HG03025 (cell line): ENCODE data around the gene ACOD1.
"Not testable (repeated sequence)": the region's sequence is repeated elsewhere in the genome, so short reads cannot be mapped to it uniquely, and the experiment has no call there.

Experiments used
- ATAC-seq: cut with Tn5 transposase; IDR thresholded peaks from one replicate; pipeline ENCODE4 v1.9.1; 2021; ENCODE audit warnings: mild to moderate bottlenecking, moderate library complexity; ENCODE audit not compliant: unreplicated experiment, low FRiP score

ACOD1 gene

GRCh38 chr13:76950101-76950500 lies 1.8 kb downstream of the ACOD1 start:
- no peak for ATAC-seq

GRCh38 chr13:76953968-76954367 lies 5.7 kb downstream of the ACOD1 start:
- ATAC-seq: no peak

DNA sequence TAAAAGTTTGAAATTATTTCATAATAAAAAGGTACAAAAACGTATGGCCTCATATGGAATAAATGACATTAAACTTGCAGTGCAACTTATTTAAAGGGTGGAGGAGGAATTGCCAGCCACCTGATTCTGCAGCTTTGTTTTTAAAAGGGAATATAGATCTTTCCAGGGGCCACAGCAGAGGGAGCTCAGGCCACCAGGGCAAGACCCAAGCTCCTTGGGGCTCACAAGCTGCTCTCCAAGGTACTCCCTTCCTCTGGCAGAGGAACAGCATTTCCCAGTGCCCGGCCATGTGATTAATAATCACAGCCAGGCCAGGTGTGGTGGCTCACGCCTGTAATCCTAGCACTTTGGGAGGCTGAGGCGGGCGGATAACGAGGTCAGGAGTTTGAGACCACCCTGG lies 6.2 kb downstream of the ACOD1 start:
- ATAC-seq: no peak

DNA sequence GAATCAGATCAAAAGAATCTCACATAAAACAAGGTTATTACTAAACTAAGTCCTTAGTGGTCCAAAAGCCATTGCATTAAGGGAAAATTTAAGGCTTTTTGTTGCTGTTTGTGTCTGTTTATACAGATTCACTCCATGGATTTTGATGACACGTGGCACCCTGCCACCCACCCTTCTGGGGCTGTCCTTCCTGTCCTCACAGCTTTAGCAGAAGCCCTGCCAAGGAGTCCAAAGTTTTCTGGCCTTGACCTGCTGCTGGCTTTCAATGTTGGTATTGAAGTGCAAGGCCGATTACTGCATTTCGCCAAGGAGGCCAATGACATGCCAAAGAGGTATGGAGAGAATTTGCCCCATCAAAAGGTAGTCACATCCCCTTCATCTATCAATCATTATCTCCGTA lies 6.9 kb downstream of the ACOD1 start:
- no peak for ATAC-seq

DNA sequence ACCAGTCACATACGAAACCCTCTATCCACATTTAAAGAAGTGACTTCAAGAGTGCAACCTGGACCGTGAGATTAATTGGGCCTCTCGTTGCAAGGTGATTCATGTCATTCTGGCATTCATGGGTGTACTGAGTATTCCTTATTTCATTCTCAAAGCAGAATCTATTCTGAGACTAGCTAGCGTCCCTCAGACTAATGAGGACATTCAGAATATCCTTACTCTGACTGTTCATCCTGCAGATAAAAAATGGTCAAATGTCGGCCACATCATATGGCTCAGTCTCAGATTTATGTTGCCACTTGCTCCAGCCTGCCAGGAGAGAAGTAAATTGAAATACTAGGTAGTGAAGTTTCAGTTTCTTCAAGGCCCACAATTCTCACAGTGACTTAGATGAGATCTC lies 7.3 kb downstream of the ACOD1 start:
- no peak for ATAC-seq

DNA sequence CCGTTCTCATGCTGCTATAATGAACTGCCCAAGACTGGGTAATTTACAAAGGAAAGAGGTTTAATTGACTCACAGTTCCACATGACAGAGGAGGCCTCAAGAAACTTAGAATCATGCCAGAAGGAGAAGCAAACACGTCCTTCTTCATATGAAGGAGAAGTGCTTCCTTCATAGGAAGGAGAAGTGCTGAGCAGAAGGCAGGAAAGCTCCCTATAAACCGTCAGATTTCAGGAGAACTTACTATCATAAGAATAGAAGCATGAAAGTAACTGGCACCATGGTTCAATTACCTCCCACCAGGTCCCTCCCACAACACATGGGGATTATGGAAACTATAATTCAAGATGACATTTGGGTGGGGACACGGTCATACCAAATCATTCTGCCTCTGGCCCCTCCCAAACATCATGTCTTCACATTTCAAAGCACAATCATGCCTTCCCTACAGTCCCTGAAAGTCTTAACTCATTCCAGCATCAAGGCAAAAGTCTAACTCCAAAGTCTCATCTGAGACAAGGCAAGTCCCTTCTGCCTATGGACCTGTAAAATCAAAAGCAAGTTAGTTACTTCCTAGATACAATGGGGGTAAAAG lies 10.6 kb downstream of the ACOD1 start:
- ATAC-seq: no peak

- not testable (repeated sequence) for ATAC-seq
These were observed 11.4 kb downstream of the ACOD1 start for GRCh38 chr13:76959734-76960133.

GRCh38 chr13:76965759-76966421 lies 17.6 kb downstream of the ACOD1 start:
- ATAC-seq: no peak

GRCh38 chr13:76967031-76967430 lies 18.7 kb downstream of the ACOD1 start:
- no peak for ATAC-seq

GRCh38 chr13:76968041-76968440 lies 19.7 kb downstream of the ACOD1 start:
- no peak for ATAC-seq

DNA sequence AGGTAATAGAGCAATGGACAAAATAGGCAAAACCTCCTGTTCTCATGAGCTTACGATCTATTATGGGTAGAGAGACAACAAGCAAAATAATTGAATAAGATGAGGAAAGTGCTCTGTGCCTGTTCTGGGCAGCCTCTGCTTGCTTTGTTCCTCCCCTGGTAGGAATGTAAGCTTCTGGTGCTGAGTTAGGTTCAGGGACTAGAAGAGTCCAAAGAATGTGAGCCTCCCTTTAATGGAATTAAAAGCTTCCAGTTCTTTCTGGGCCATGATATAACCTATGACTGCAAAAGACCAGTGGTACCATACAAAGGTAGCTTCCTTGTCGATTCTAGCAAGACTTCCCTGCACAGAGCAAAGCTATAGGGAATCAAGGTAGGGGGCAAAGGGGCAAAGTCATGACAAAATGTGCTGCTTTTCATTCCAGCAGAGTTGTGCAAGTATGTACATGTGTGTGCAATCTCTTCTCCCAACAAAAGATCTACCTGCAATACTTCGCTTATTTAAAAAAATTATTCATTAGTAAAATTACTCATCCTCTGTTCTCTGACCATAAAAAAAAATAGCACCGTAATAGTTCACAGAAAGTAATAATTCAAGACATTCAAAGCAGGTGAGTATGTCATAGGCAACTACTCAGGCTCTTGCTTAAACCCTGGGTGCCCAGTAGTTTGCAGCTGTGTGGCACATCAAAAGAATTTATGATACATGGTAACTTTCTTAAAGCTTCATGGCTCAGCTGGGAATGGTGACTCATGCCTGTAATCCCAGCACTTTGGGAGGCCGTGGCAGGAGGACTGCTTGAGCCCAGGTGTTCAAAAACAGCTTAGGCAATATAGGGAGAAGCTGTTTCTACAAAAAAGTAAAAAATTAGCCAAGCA lies 21.4 kb downstream of the ACOD1 start:
- no peak for ATAC-seq

GRCh38 chr13:76971215-76971614 lies 22.9 kb downstream of the ACOD1 start:
- peak; percentile 53 for ATAC-seq

DNA sequence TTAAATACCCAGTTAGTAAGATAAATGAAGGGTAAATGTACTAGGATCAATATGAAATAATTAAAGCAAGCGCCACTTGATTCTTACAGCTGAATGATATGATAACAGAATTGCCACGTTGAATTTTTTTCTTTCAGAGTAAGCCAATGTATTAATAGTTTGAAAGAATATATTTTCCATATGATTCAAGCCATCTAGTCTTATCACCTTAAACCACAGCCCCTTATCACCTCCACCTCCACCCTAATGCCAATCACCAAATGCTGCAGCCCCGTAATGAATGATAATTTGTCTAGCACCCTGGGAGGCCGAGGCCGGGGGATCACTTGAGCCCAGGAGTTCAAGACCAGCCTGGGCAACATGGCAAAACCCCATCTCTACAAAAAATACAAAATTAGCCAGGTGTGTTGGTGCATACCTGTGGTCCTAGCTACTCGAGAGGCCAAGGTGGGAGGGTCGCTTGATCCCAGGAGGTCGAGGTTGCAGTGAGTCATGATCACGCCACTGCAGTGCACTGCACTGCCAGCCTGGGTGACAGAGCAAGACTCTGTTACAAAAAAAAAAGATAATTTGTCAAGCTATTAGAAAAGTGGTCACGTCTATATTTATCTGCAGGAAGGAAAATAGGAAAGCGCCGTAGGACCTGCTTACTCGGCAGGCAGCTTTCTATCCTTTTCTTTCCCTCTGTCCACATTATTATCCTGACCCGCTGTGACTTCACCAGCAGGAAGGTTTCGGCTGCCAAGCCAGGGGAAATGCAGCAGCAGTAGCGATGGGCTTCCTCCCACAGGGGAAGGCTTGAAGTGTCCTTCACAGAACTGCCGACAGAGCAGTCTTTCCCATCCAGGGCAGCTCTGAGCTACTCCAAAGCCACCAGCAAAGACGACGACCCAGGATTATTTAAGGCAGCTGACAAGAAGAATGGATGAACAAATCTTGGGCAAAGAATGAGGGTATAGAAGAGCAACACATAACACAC lies 23.8 kb downstream of the ACOD1 start:
- ATAC-seq: no peak

- no peak for ATAC-seq
These were observed 25.8 kb downstream of the ACOD1 start for GRCh38 chr13:76973920-76974617.

GRCh38 chr13:76974618-76974975 lies 26.3 kb downstream of the ACOD1 start:
- ATAC-seq: no peak

DNA sequence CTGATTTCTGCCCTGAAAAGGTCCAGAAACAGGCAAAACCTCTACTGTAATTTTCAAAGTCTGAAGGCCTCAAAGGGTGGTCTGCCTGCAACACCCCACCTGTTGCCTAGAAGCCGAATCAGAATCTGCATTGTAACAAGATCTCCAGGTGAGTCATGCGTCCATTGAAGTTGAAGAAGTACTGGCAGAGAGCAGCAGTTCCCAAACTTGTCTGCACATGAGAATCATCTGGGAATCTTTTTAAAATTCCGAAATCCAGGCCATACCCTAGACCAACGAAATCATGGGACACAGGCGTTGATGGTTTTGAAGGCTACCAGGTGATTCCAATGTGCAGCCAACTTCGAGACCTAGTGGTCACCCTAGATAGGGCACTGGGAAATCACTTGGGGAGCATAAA lies 27.6 kb downstream of the ACOD1 start:
- no peak for ATAC-seq

GRCh38 chr13:76976490-76976889 lies 28.2 kb downstream of the ACOD1 start:
- no peak for ATAC-seq

DNA sequence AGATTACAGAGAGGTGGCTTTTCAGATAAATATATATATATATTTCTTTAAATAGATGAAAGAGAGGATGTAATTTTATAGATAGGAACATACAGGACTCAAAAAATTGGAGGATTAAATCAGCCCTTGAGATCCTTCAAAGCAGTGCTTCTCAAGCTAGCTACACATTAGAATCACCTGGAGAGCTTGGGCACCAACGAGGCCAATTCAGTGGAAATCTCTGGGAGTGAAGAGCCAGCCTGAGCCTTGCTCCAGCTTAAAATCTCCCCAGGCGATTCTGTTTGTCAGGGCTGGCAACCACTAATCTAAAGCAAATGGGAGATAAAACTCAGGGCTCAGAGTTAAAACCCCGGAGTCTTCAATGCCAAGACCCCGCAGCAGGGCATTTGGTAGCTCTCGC lies 28.6 kb downstream of the ACOD1 start:
- ATAC-seq: no peak

DNA sequence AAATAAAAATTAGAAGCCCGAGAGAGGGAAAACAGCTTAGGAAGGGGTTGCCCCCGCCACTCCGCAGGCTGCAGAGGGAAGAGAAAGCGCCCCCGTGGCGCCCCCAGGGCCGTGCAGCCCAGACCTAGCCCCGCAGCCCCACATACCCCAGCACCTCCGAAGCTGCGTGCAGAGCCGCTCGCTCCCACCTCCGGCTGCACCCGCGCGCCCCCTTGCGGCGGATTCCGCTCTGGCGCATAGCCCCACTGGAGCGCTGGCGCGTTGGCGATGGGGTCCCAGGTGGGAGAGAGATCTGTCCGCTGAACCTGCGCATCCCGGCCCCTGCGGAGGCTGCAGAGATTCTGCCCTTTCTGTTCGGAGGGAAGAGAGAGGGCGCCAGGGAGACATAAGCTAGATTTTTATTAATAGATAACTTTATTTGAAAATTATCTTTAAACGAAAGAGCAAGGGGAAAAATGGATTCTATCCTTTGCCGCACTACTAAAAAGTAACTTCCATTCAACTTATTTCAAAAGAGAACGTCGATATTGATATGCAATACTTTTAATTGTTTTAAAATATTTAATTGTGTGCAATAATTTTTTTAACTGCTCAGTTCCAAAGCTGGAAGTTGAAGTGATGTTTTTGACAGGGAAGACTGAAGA lies 31.9 kb downstream of the ACOD1 start:
- ATAC-seq: peak; percentile 96
